HG03060 (cell line): ENCODE results near the gene GNB1L.

Source experiments
- ATAC-seq: cut with Tn5 transposase; IDR thresholded peaks from one replicate; pipeline ENCODE4 v1.9.1; 2021; ENCODE audit warnings: low read depth, moderate number of reproducible peaks; ENCODE audit not compliant: unreplicated experiment

Gene GNB1L

GRCh38 chr22:19826619-19826950 lies 28.1 kb downstream of the GNB1L start:
- no peak for ATAC-seq

DNA sequence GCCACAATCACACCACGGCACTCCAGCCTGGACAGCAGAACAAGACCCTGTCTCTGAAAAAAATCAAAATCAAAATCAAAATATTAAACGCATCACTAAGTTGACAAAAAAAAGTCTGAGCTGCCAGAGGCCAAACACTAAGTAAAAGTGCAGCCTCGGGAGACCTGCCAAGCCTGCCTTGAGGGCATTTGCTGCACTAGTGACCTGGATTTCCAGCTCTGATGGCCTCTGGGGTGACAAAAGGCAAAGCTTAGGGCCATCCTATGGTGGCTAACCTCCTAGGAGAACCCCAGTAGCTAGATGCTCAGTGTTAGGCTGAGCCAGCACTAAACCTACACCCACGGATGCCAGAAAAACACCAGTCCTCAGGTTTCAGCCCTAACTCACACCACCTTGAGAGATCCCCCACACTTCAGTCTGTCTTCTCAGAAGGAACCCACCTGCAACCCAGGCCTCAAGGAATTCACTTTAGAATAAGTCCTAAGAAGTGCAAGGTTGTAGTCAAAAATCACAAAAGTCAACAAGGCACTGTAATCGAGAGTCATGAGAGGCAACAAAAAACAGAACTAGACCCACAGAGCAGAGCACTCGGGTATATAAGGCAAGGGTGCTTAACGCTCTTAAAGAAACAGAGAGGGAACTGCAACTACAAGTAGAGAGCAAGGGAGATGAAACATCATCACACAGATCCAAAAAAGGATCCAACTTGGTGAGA lies 28.6 kb downstream of the GNB1L start:
- ATAC-seq, result no peak

DNA sequence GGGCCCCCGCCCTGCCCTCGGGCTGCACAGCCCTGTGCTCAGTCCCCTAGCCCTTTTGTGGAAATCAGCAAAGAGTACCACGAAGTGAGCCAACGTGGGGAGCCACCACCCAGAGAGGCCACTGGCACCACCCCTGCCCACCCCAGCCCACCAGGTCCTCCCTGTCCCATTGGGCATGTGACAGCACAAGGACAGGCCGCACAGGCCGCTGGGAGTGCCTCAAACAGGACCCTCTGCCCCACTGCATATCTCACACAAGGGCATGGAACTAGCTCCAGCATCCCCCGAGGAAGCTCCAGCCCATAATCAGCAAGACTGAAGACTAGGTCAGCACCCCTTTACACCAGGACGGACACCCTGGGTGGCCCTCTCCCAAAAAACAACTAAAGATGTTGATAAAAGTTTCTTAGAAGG lies 29.7 kb downstream of the GNB1L start:
- no peak for ATAC-seq

DNA sequence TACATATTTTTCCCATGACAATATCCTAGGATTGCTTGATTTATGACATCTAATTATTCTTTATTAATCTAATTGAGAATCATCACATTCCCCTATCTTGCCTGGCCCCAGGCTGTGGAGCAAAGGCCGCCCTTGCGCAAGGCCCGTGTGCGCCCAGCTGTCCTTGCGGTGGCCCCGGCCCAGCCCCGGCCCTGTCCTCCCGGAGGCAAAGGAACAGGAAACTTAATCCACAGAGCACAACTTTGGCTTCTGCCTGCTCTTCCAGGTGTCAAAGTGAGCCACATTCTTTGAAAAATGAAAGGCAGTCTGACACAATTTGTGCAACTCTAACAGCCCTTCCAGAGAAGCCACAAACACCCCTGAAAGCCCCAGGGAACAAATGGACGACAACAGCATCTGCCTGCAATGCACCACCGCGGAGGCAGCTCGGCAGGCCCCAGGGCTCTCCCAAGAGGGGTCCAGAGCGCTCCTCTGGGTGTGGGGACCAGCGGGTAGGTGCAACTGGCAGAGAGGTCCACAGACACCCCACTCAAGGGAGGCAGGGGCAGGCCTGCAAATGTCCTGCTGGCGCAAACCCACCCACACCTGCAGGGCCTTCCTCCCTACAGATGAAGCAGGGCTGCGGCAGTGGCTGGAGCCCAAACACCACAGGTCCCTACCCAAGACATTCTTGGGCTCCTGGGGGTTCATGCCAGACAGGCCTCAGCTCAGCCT lies 30.3 kb downstream of the GNB1L start:
- ATAC-seq, result no peak

- no peak for ATAC-seq
Measured at GRCh38 chr22:19823902-19824211, 30.8 kb downstream of the GNB1L start.

DNA sequence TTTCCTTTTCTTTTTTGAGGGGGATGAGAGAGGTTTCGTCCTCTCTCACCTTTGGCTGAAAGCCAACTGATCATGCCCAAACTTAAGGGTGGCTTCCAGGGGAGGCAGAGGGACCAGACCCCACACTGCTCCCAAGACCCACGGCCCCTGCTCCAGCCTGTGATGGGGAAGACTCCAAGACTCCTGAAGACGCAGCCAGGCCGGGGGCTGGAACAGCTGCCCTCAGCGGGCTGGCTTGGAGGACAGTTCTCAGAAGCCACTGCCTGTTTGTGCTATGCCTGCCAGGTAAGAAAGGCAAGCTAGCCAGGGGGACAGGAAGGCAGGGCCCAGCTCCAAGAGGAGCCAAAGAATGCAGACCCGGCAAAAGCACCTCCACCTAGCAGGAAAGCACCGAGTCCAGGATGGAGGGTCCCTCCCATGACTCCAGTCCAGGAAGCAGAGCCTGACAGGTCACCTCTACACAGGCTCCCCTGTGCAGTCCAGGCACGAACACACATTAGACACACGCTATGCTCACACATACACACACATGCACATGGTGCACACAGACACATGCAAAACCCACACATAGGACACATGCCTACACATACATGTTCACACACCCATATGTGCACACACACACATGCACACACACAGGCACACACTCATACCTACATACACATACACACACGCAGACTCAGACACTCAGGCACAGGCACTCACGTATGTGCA lies 31.3 kb downstream of the GNB1L start:
- ATAC-seq, result no peak

- no peak for ATAC-seq
Measured at GRCh38 chr22:19822301-19823117, 32.2 kb downstream of the GNB1L start.

- ATAC-seq, result no peak
Measured at GRCh38 chr22:19821523-19822300, 33.0 kb downstream of the GNB1L start.

DNA sequence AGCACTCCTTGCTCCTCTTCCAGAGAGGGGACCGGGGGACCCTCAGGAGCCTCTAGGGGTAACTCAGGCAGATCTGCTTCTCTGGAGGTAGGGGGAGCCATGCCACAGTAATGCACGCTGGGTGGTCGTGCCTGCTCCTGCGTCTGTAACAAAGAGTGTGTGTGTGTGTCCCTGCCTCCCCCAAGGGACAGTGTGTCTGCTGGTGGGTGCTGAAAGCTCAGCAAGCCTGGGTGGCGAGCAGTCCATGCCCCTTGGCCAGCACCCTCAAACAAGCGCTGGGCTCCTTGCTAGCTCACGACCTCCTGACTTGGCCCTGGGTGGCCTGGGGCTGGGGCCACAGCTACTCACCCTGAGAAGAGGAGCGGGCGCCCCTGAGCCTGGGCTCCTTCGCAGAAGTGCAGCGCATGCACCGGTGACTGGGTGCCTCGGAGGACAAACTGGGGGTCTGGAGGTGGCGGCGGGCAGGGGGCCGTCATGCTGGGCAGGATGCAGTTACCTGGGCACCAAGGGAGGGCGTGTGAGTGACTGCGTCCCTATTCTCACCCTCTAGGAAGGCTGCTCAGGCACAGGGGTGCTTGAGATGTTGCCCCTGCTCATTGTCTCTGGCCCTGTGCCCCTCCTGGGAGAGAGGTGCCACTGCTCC lies 33.7 kb downstream of the GNB1L start:
- no peak for ATAC-seq

GRCh38 chr22:19819911-19820879 lies 34.5 kb downstream of the GNB1L start:
- no peak for ATAC-seq

- ATAC-seq, result no peak
Measured at GRCh38 chr22:19819208-19819910, 35.3 kb downstream of the GNB1L start.

GRCh38 chr22:19818324-19819207 lies 36.1 kb downstream of the GNB1L start:
- no peak for ATAC-seq

- no peak for ATAC-seq
Measured at GRCh38 chr22:19816372-19817119, 38.1 kb downstream of the GNB1L start.

DNA sequence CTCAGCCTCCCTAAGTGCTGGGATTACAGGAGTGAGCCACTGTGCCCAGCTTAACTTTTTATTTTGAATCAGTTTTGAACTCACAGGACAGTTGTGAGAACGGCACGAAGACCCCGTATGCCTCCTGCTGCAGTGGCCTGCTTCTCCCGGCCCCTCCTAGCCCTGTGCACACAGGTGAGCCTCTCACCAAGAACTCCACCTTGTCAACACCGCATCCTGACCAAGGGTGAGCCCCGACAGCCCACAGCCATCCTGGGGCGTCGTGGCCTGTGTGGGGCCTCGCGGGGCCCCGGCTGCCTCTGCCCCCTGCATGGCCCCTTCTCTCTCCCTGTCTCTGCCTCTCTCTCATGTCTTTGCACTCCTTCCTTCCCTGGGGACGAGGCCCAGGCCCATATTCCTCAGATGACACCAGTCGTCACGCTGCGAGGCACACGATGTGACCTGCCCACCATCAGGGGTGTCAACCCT lies 38.8 kb downstream of the GNB1L start:
- ATAC-seq, result no peak

DNA sequence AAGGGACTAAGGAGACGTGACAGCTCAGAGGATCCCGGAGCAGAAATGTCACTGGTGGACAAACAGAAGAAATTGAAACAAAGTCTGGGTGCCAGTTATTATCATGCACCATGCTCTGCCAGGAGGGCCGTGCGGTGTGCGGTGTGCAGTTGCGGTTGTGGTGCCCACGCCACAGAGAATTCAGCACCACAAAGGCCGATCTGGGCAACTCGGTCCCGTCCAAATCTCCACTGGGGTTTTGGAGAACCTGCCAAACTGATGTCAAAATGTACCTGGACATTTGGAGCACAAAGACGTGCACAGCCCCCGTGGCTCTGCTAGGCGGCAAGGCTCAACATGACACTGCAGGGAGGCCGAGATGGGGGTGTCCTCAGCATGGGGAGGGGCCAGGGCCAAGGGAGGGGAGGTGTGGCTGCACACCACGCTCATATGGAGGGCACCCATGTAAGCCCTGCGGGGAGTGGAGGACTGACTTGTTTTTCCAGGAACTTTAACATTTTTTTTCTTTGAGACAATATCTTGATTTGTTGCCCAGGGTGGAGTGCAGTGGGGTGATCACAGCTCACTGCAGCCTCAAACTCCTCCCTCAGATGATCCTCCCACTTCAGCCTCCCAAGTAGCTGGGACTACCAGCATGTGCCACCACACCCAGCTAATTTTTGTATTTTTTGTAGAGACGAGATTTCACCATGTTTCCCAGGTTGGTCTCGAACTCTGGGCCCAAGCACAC lies 39.4 kb downstream of the GNB1L start:
- ATAC-seq, result no peak

DNA sequence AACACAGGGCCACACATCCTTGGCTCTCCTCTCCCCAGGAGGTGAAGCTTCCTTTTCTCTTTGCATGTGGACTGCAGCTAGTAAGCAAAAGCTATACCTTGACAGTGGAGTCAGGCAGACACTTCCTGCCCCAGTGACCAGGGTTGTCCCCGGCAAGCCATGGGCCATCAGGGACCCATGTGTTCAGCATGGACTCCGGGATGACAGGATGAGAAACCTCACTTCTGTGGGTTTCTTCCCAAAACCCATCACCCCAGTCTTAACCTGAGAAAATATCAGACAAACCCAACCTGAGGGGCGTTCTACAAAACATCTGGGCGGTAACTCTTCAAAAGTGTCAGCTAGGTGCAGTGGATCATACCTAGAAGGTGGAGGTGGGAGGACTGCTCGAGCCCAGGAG lies 40.2 kb downstream of the GNB1L start:
- ATAC-seq, result no peak
